ENCODE data around the gene ZNF429.
"Not testable (repeated sequence)": the region's sequence is repeated elsewhere in the genome, so short reads cannot be mapped to it uniquely, and the experiment has no call there.

The ZNF429 gene

GRCh38 chr19:21505459-21506451 lies at the start of gene ZNF429:
Gene ZNF429, plus strand, starts transcription at chr19:21505602. Its CDS starts 170 bp downstream, at chr19:21505772.
- DNase-seq, result peak; percentile 55 to 79

- no peak for DNase-seq
Measured at GRCh38 chr19:21460686-21461085, 44.7 kb upstream of the ZNF429 start.

- no peak for DNase-seq
Measured at GRCh38 chr19:21462540-21462939, 42.9 kb upstream of the ZNF429 start.

- DNase-seq, result no peak
Measured at GRCh38 chr19:21463449-21464105, 41.8 kb upstream of the ZNF429 start.

GRCh38 chr19:21466627-21467026 lies 38.8 kb upstream of the ZNF429 start:
- DNase-seq, result no peak

GRCh38 chr19:21468791-21469190 lies 36.6 kb upstream of the ZNF429 start:
- no peak for DNase-seq

- DNase-seq, result no peak
Measured at GRCh38 chr19:21472507-21472906, 32.9 kb upstream of the ZNF429 start.

- no peak for DNase-seq
Measured at GRCh38 chr19:21474671-21475181, 30.7 kb upstream of the ZNF429 start.

GRCh38 chr19:21482361-21482760 lies 23.0 kb upstream of the ZNF429 start:
- not testable (repeated sequence) for DNase-seq

GRCh38 chr19:21482863-21483276 lies 22.5 kb upstream of the ZNF429 start:
- DNase-seq, result peak in 1 of 2 experiments; percentile 8

GRCh38 chr19:21483589-21484170 lies 21.7 kb upstream of the ZNF429 start:
- no peak for DNase-seq

- DNase-seq, result no peak
Measured at GRCh38 chr19:21484631-21485030, 20.8 kb upstream of the ZNF429 start.

- DNase-seq, result no peak
Measured at GRCh38 chr19:21485926-21486325, 19.5 kb upstream of the ZNF429 start.

- DNase-seq, result no peak
Measured at GRCh38 chr19:21487969-21488368, 17.4 kb upstream of the ZNF429 start.

GRCh38 chr19:21491146-21491545 lies 14.3 kb upstream of the ZNF429 start:
- DNase-seq, result no peak

- no peak for DNase-seq
Measured at GRCh38 chr19:21492947-21493906, 12.2 kb upstream of the ZNF429 start.

GRCh38 chr19:21496876-21497275 lies 8.5 kb upstream of the ZNF429 start:
- DNase-seq, result no peak

- no peak for DNase-seq
Measured at GRCh38 chr19:21498651-21499050, 6.8 kb upstream of the ZNF429 start.

- no peak for DNase-seq
Measured at GRCh38 chr19:21508198-21508597, 2.8 kb downstream of the ZNF429 start.

- not testable (repeated sequence) for DNase-seq
Measured at GRCh38 chr19:21511058-21511457, 5.7 kb downstream of the ZNF429 start.

GRCh38 chr19:21512609-21513008 lies 7.2 kb downstream of the ZNF429 start:
- DNase-seq, result not testable (repeated sequence)

- DNase-seq, result no peak
Measured at GRCh38 chr19:21513651-21514050, 8.2 kb downstream of the ZNF429 start.

All from NCI-H446 (cell line).